Stimulated activated CD8-positive, alpha-beta memory T cell treated with anti-CD3 and anti-CD28 coated beads, Interleukin-12 subunit alpha, Interleukin-12 subunit beta, amount 100 ng/mL, for 4 hours (primary cell): Measurements from ENCODE around the gene ATP8B2.
A peak's percentile ranks its signal among the peaks of the same experiment; 100 is the strongest.
"Not testable (repeated sequence)": the region's sequence is repeated elsewhere in the genome, so short reads cannot be mapped to it uniquely, and the experiment has no call there.

ENCODE experiments used
- DNase-seq: peaks from one replicate; pipeline ENCODE4 v3.0.0-alpha.2; 2020; ENCODE audit warnings: low read depth

Gene ATP8B2

GRCh38 chr1:154347961-154348360 lies 22.6 kb downstream of the ATP8B2 start:
- no peak for DNase-seq

- DNase-seq: no peak
Observed at GRCh38 chr1:154348429-154349076, 23.2 kb downstream of the ATP8B2 start.

- no peak for DNase-seq
Observed at GRCh38 chr1:154349121-154349520, 23.8 kb downstream of the ATP8B2 start.

- DNase-seq: no peak
Observed at GRCh38 chr1:154350383-154350782, 25.1 kb downstream of the ATP8B2 start.

GRCh38 chr1:154351363-154352068 lies 26.2 kb downstream of the ATP8B2 start:
- DNase-seq: no peak

GRCh38 chr1:154352245-154352580 lies 26.9 kb downstream of the ATP8B2 start:
- DNase-seq: no peak

- DNase-seq: no peak
Observed at GRCh38 chr1:154352581-154353459, 27.5 kb downstream of the ATP8B2 start.

- no peak for DNase-seq
Observed at GRCh38 chr1:154353460-154353904, 28.2 kb downstream of the ATP8B2 start.

- no peak for DNase-seq
Observed at GRCh38 chr1:154353966-154354365, 28.6 kb downstream of the ATP8B2 start.

GRCh38 chr1:154358519-154358918 lies 33.2 kb downstream of the ATP8B2 start:
- DNase-seq: no peak

GRCh38 chr1:154360288-154360687 lies 35.0 kb downstream of the ATP8B2 start:
- no peak for DNase-seq

- not testable (repeated sequence) for DNase-seq
Observed at GRCh38 chr1:154360881-154361280, 35.6 kb downstream of the ATP8B2 start.

- no peak for DNase-seq
Observed at GRCh38 chr1:154361357-154361756, 36.0 kb downstream of the ATP8B2 start.

GRCh38 chr1:154371436-154371835 lies 46.1 kb downstream of the ATP8B2 start:
- no peak for DNase-seq

GRCh38 chr1:154373777-154374357 lies 48.5 kb downstream of the ATP8B2 start:
- DNase-seq: not testable (repeated sequence)

- no peak for DNase-seq
Observed at GRCh38 chr1:154379301-154379700, 54.0 kb downstream of the ATP8B2 start.

- DNase-seq: no peak
Observed at GRCh38 chr1:154384650-154385489, 59.5 kb downstream of the ATP8B2 start.

- peak; percentile 68 for DNase-seq
Observed at GRCh38 chr1:154386643-154387352, 61.5 kb downstream of the ATP8B2 start.

GRCh38 chr1:154391086-154391770 lies 65.9 kb downstream of the ATP8B2 start:
- DNase-seq: no peak

- no peak for DNase-seq
Observed at GRCh38 chr1:154398141-154398540, 72.8 kb downstream of the ATP8B2 start.
